KBM-7 (cell line): Measurements from ENCODE around the gene PIK3R6.

Source experiments
- DNase-seq: peaks from one replicate; pipeline ENCODE4 v3.0.0-alpha.2; 2015
- in situ Hi-C: fragments of 300-500 bp; cut with MboI; formaldehyde crosslinking; loops from 2 replicates; pipeline ENCODE4 v1.14.3; 2020; ENCODE audit warnings: low sequenced_read_pairs, low pct_unique_long_range_greater_than_20kb, mixed read lengths

The PIK3R6 gene

DNA sequence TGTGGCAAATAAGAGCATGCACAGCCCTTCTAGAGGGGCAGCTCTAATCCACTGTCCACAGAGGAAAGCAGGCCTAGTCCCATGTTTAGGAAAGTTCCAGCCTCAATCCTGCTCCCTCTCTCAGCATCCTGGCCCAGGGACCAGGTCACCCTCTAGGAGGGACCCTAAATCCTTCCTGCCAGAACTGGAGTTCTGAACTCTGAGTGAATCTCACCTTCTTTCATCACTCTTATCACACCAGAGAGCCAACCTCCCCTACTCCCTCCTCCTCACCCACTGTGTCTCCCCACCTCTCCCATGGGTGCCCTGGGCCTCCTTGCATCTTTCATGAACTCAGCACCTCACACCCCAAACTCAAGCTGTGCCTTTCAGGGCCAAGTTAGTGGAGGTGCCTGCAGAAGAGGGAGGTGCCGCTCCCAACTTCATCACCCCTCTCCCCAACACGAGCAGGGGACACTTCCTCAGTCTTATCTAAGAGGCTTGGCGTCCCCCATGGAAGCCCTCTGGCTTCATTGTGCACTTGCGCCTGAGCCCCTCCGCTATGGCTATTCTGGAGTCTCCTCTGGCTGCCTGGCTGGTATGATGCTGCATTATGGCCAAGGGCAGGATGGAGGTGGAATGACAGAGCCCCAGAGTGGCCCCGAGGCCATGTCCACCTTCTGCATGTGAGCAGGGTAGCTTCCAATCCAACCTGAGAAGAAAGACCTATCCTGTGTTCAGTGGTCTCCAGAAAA lies 31.7 kb downstream of the PIK3R6 start:
- no peak for DNase-seq
- in situ Hi-C loops: no loop called here

GRCh38 chr17:8835106-8835505 lies 32.4 kb downstream of the PIK3R6 start:
- in situ Hi-C loops: no loop called here
- no peak for DNase-seq

- DNase-seq: peak; percentile 35
- in situ Hi-C loops: no loop called here
Observed at GRCh38 chr17:8832711-8833352, 34.6 kb downstream of the PIK3R6 start.

DNA sequence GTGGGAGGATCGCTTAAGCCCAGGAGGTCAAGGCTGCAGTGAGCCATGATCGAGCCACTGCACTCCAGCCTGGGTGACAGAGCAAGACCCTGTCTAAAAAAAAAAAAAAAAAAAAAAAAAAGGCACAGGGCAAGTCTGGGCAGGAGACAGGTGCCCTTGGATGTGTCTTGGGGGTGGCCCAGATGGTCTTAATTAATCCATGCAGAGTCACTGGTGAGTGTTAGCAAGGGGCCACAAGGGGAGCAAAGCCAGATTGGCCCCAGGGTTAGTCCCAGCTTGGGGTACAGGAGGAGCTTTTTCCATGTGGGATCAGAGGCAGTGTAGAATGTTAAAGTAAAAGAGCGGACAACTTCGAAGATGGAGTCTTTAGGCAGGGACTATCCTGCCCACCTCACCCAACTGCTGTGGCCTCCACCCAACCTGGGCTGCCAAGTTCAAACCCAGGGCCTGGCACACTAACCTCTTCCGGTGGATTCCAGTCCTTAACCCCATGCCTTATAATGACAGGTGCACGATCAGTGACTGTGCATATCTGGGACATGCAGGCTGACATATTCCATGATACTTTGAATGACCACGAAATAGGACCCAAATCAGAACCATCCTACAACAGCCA lies 36.1 kb downstream of the PIK3R6 start:
- DNase-seq: no peak
- in situ Hi-C loops: no loop called here

DNA sequence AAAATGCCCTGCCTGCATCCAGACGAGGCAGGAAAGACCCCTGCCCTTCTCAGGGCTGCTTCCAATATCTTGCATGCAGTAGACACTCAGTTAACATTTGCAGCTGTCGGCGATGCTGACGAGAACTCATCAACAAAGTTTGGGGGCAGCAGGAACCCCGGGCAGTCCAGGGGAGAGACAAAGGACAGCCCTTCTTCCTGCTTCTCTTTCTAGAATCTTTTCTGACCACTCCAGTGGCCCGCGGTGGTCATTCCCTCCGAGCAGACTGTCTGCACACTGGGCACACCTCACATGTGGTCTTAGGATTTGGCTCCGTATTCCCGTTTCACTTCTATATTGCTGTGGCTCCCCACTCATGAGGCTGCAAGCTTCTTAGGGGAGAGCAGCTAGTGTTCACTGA lies 37.3 kb downstream of the PIK3R6 start:
- DNase-seq: no peak
- in situ Hi-C loops: no loop called here

DNA sequence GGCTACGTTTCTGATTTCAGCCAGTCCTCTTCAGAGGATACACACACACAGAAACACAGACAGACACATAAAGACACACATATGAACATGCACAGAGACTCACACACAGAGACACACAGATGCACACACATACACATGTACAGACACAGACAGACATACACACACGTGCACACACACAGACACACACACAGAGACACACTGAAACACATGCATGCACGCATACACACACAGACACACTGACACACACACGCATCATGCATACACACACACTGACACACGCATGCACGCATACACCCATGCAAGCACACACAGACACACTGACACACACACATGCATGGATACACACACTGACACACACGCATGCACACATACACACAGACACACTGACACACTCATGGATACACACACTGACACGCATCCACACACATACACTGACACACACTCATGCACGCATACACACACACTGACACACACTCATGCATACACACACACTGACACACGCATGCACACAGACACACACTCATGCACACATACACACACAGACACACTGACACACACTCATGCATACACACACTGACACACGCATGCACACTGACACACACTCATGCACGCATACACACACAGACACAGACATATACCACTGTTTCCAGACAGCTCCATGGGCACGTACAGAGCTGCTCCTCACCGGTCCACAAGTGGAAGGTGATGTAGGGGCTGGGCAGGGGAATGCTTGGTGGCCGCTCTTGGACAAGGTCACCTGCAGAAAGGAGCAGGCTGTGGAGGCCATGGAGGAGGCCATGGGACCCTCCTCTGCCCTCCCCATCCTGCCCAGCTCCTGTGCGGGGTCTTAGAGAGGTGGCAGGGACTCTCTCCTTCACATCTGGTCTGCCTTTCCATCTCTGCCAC lies 38.2 kb downstream of the PIK3R6 start:
- DNase-seq: no peak
- in situ Hi-C loops: no loop called here

DNA sequence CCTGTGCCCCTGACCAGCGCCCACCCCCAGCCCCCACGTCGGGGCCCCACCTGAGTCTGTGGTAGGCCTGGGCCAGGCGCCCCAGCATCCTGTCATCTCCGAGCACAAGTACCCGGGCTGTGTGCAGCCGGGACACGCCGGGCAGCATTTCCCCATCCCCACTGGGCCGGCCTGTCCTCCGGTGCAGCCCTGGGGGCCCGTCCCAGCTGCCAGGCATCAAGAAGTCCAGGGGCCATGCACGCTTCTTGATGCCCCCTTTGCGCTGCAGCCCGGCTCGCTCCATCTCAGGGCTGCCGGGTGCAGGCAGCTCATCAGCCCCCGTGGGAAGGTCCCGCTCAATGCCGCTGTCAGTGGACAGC lies 39.0 kb downstream of the PIK3R6 start:
- DNase-seq: no peak
- in situ Hi-C loops: no loop called here

GRCh38 chr17:8826808-8827435 lies 40.6 kb downstream of the PIK3R6 start:
- DNase-seq: no peak
- in situ Hi-C loops: no loop called here

DNA sequence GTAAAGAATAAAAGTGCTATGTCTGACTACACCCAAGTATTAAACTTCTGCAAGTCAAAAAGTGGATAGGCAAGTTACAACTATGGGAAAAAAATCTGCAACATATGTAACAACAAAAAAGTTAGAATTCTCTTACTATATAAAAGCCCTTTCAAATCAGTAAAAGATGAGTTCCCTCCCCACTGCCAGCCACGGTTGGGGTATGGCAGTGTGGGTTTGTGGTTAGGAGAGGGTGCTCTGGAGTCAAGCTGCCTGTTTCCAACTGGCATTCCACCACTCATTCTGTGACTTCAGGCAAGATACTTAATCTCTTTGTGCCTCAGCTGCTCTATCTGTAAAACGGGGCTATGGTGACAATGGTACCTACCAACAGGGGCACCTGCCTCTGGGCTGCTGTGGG lies 41.7 kb downstream of the PIK3R6 start:
- DNase-seq: no peak
- in situ Hi-C loops: no loop called here

DNA sequence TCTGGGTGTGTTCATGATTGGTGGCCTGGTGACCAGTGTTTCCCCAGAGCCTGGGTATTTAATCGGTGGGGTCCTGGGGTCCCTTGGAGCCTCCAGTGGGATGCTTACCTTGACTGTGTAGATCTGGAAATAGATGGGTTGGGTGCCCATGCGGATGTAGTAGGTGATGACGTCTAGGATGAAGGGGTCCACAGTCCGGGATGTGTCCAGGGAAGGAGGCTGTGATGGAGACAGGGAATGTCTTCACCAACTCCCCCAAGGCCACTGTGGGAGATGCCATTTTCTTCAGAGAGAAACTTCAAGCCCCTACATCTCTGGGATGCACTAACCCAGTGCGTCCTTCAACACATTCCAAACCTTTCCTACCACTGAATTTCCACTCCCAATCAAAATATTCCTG lies 44.2 kb downstream of the PIK3R6 start:
- DNase-seq: no peak
- in situ Hi-C loops: no loop called here

GRCh38 chr17:8822401-8823035 lies 45.0 kb downstream of the PIK3R6 start:
- in situ Hi-C loops: no loop called here
- no peak for DNase-seq

- in situ Hi-C loops: no loop called here
- no peak for DNase-seq
Observed at GRCh38 chr17:8821446-8822105, 45.9 kb downstream of the PIK3R6 start.

DNA sequence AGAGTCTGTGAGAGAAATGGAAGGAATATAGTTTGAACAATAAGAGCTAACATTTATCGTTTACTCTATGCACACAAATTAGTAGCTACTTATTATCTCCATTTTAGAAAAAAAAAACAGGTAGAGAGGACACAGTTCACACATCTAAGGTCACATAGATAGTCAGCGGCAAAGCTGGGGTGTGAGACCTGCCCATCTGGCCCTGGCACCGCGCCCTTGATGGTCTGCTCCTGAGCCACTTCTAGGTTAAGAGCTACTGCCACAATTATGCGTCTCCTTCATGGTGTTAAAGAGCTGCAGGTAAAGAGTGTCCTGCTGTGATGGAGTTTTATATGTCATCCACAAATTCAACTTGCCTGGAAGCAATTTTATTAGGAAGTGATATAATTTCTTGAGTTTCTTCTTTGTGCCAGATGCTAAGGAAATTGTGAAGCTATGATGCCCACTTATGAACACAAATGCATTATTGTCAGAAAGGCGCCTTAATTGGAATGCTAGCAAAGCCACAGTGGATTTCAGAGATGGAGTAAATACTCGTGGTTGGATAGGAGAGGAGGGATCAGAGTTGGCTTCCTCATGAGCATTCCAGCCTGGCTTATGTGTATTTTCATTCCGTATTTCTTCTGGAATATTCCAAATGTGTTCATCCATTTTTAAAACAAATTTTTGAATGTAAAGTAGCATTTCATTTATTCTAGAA lies 47.0 kb downstream of the PIK3R6 start:
- DNase-seq: no peak
- in situ Hi-C loops: no loop called here

DNA sequence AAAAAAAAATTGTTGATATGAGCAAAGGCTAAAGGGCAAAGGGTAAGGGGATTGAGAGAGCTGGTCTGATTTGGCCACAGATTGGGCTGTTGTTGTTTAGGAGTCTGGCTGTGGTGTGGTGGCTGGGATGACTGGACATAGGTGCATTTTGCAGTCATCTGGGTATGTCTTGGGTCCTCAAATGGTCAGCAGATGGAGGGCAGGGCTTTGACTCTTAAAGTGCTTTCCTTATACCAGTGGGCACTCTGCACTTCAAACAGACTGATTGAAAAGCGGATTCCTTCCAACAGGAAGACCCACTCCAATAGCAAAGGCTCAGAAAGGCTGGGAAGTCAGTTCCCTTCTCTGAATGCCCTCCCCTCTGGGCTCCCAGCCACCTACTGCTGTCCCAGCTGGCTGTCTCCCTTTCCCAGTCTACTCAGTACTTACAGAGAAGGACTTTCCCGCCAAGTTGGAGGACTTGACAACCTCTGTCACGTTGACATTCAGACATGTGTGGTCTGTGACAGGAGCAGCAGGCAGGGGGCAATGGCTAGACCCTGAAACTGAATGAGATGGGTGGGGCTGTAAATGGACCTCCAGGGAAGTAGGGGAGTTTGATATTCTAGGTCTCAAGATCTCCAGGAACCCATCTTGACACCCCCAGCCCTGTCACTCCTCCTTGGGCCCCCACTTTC lies 48.7 kb downstream of the PIK3R6 start:
- no peak for DNase-seq

GRCh38 chr17:8818047-8818446 lies 49.4 kb downstream of the PIK3R6 start:
- DNase-seq: no peak
- in situ Hi-C loops: no loop called here

More for the DNA sequence above, 48.7 kb downstream of the PIK3R6 start:
- in situ Hi-C loops: no loop called here

- in situ Hi-C loops: no loop called here
- peak; percentile 63 for DNase-seq
Observed at GRCh38 chr17:8806926-8807550, 60.4 kb downstream of the PIK3R6 start.
